ENCODE data around the gene GALT.

GALT gene

DNA sequence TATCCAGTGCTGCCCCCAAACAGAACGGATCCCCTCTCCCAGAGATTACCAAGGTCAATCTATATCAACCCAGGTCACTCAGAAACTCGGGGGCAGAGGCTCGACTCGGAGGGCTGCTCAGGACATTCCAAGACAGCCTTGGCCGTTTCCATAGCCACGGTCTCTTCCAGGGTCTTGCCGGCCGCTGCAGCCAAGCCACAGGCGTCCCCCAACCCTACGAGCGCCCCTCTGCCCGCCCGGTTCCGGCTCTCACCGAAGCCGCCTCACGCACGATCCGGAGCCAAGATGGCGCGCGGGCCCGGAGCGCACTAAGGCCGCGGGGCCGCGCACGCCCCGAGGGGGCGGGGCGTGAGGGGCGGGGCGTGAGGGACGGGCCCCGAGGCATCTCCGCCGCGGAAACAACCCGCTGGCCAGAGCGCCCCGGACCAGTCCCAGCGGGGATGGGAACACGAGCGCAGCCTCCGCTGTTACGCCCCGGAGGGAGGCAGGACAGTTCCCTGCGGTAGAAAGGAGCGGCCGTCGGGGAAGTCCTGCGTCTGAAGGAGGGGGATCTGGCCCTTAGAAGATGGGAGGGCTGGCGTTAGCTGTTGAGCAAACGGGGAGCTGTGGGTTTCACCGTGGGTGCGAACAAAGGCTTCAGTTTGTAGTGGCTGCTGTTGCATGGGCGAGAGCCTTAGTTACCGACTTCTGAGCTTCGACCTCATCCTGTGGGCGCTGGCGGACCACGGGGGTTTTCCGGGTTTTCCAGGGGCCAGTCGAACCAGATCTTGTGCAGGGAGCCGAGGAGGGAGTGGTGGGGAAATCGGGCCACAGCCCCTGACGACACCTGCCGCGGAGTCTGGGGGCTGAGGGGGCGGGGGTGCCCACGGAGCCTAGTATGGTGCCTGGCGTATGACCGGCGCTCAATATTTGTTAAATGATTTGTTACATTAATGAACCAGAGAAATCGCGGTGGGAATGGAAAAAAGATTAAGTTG, 34.4 kb upstream of the GALT start, which contains the start of gene RPP25L:
Gene RPP25L, minus strand, starts transcription at position 287 of the 977 bp plus-strand sequence. CDS start 801 bp downstream, outside the sequence.
- Histone ChIP-seq H3K36me3 (ENCODE audit: control insufficient read depth, insufficient read depth, low read length) (no peaks in the 10 kb centered on the region), H3K4me3 (ENCODE audit: low read length) (peak within 1 kb of the TSS; percentile 65), H3K9me3 (ENCODE audit: control insufficient read depth, insufficient read depth, low read length) (no peaks in the 10 kb centered on the region), H3K27ac (ENCODE audit: low read length) (no peak within 1 kb of the TSS), H3K4me1 (ENCODE audit: control insufficient read depth, insufficient read depth, low read length) (no peaks in the 10 kb centered on the region), H3K27me3 (ENCODE audit: control insufficient read depth, insufficient read depth, low read length) (no peaks in the 10 kb centered on the region)
- whole genome bisulfite sequencing (ENCODE audit: insufficient coverage, insufficient read length): no CpG with 5 or more reads among the region's 77 CpGs
- no peak for DNase-seq (ENCODE audit: low read depth, low spot score)

GRCh38 chr9:34612788-34613390, 33.6 kb upstream of the GALT start:
- Histone ChIP-seq H3K9me3 (ENCODE audit: control insufficient read depth, insufficient read depth, low read length) (no peaks in the 10 kb centered on the region), H3K4me3 (ENCODE audit: low read length) (peak overlapping the region; percentile 65; the same call in 1 of the 2 replicates), H3K27me3 (ENCODE audit: control insufficient read depth, insufficient read depth, low read length) (no peaks in the 10 kb centered on the region), H3K36me3 (ENCODE audit: control insufficient read depth, insufficient read depth, low read length) (no peaks in the 10 kb centered on the region), H3K27ac (ENCODE audit: low read length) (no peak overlapping the region), H3K4me1 (ENCODE audit: control insufficient read depth, insufficient read depth, low read length) (no peaks in the 10 kb centered on the region)
- WGBS (ENCODE audit: insufficient coverage, insufficient read length): no CpG with 5 or more reads among the region's 15 CpGs
- DNase-seq (ENCODE audit: low read depth, low spot score): no peak

GRCh38 chr9:34615132-34615531, 31.3 kb upstream of the GALT start:
- H3K9me3 ChIP-seq (ENCODE audit: control insufficient read depth, insufficient read depth, low read length): no peaks in the 10 kb centered on the region
- no peaks in the 10 kb centered on the region for H3K4me1 ChIP-seq (ENCODE audit: control insufficient read depth, insufficient read depth, low read length)
- WGBS (ENCODE audit: insufficient coverage, insufficient read length): no CpG with 5 or more reads among the region's 2 CpGs
- no peaks in the 10 kb centered on the region for H3K27me3 ChIP-seq (ENCODE audit: control insufficient read depth, insufficient read depth, low read length)
- no peak for DNase-seq (ENCODE audit: low read depth, low spot score)
- no peak overlapping the region for H3K4me3 ChIP-seq (ENCODE audit: low read length)
- H3K36me3 ChIP-seq (ENCODE audit: control insufficient read depth, insufficient read depth, low read length): no peaks in the 10 kb centered on the region
- no peak overlapping the region for H3K27ac ChIP-seq (ENCODE audit: low read length)

DNA sequence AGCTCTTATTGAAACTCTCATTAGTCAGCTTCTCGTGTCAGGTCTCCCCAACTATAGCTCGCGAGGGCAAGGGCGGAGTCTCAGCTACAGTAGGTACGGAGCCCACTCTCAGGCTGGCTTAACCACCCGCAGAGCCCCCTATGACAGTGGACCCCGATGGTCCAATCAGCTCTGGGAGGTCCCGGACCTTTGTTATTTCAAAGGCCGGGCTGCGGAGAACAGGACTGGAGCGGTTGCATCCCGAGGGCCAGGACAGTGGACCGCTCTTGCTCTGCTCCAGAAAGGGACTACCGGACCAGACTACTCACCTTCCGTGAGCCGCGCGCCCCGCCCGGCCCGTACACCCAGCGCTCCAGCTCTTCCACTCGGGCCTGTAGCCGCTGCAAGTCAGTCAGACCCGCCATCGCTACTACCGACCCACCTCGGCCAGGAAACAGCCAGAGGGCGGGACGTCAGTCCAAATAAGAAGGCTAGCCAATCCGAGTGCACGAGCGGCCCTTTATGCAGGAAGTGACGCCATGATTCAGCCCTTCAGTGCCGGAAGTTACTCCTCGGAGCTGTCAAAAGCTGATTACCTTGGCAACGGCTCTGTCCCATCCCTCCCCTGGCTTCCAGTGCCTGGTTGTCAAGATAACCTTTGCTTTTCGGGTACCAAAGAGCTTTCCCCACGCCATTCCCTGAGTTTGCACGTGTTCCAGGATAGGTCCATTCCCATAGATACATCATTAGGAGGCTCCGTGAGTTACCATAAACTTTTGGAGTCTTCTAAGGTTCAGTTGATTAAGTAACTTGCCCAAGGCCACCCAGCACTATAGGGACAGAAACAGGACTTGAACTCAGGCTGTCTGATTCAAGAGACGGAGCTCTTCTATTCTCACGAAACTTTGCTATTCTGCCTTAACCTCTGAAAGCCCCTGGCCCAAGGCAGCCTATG, 26.1 kb upstream of the GALT start, which contains the start of gene DCTN3:
Gene DCTN3, minus strand, starts transcription at position 435 of the 934 bp plus-strand sequence. Its CDS starts 31 bp downstream, at position 404.
- Histone ChIP-seq H3K27ac (ENCODE audit: low read length) (no peak within 1 kb of the TSS), H3K4me3 (ENCODE audit: low read length) (peak within 1 kb of the TSS; percentile 54; the same call in 1 of the 2 replicates), H3K9me3 (ENCODE audit: control insufficient read depth, insufficient read depth, low read length) (no peaks in the 10 kb centered on the region), H3K27me3 (ENCODE audit: control insufficient read depth, insufficient read depth, low read length) (peaks cover 11% of the 10 kb centered on the region; the same call in 1 of the 2 replicates), H3K36me3 (ENCODE audit: control insufficient read depth, insufficient read depth, low read length) (no peaks in the 10 kb centered on the region), H3K4me1 (ENCODE audit: control insufficient read depth, insufficient read depth, low read length) (no peaks in the 10 kb centered on the region)
- peak; percentile 80 for DNase-seq (ENCODE audit: low read depth, low spot score)
- WGBS (ENCODE audit: insufficient coverage, insufficient read length): no CpG with 5 or more reads among the region's 43 CpGs

GRCh38 chr9:34623374-34624235, 22.9 kb upstream of the GALT start:
- H3K27me3 ChIP-seq (ENCODE audit: control insufficient read depth, insufficient read depth, low read length): peaks cover 41% of the 10 kb centered on the region
- no peaks in the 10 kb centered on the region for H3K36me3 ChIP-seq (ENCODE audit: control insufficient read depth, insufficient read depth, low read length)
- H3K9me3 ChIP-seq (ENCODE audit: control insufficient read depth, insufficient read depth, low read length): no peaks in the 10 kb centered on the region
- no peak overlapping the region for H3K4me3 ChIP-seq (ENCODE audit: low read length)
- DNase-seq (ENCODE audit: low read depth, low spot score): no peak
- no CpG with 5 or more reads among the region's 63 CpGs for WGBS (ENCODE audit: insufficient coverage, insufficient read length)
- no peaks in the 10 kb centered on the region for H3K4me1 ChIP-seq (ENCODE audit: control insufficient read depth, insufficient read depth, low read length)
- H3K27ac ChIP-seq (ENCODE audit: low read length): no peak overlapping the region

DNA sequence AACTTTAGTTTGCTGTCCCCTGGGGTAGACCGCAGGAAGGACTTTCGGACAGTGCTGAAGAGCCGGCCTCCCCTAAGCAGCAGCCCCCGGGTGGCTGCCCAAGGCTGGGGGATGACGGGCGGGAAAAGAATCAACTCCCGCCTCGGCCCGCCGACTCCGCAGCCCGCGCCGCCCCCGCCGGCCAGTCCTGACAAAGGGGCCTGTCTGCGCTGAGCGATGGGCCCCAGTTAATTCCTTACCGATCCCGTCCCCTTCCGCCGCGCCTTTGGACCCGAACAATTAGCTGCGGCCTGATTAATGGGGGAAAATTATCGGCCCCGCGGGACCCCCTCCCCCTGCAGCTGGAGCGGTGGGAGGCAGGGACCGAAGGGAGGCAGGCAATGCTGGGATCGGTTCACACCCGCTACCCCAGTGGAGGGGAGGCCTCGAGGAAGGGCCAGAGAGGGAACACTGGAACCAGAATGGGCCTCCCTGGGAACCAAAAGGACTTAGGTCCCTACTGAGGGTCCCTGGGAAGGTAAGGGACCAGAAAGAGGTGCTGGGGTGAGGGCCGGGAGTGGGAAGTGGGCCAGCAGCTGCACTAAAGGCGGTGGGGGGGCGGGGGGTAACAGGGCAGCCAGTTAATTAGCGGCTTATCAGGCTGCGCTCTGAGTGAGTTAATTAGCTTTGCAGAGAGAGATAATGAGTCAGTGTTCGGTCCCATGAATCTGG, 21.8 kb upstream of the GALT start:
- no CpG with 5 or more reads among the region's 39 CpGs for WGBS (ENCODE audit: insufficient coverage, insufficient read length)
- no peaks in the 10 kb centered on the region for H3K4me1 ChIP-seq (ENCODE audit: control insufficient read depth, insufficient read depth, low read length)
- DNase-seq (ENCODE audit: low read depth, low spot score): no peak
- no peaks in the 10 kb centered on the region for H3K9me3 ChIP-seq (ENCODE audit: control insufficient read depth, insufficient read depth, low read length)
- H3K27ac ChIP-seq (ENCODE audit: low read length): no peak overlapping the region
- H3K27me3 ChIP-seq (ENCODE audit: control insufficient read depth, insufficient read depth, low read length): peaks cover 48% of the 10 kb centered on the region
- H3K36me3 ChIP-seq (ENCODE audit: control insufficient read depth, insufficient read depth, low read length): no peaks in the 10 kb centered on the region
- H3K4me3 ChIP-seq (ENCODE audit: low read length): peak overlapping the region; percentile 10; the same call in 1 of the 2 replicates

DNA sequence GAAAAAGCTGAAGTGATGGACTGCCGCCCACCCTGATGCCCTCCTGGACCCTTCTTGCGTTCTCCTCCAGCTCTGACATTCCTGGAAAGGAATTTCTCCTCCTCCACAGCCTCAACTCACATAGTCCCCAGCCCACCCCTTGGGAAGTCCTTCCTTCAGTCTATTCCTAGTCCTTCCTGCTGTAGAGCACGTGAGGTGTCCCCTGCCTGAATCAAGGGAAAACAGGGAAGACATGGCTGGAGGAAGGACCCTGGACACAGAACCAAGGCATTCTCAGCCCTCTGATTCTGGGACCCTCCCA, 21.3 kb upstream of the GALT start:
- no peak for DNase-seq (ENCODE audit: low read depth, low spot score)
- Histone ChIP-seq H3K4me1 (ENCODE audit: control insufficient read depth, insufficient read depth, low read length) (no peaks in the 10 kb centered on the region), H3K4me3 (ENCODE audit: low read length) (no peak overlapping the region), H3K27me3 (ENCODE audit: control insufficient read depth, insufficient read depth, low read length) (peaks cover 52% of the 10 kb centered on the region), H3K9me3 (ENCODE audit: control insufficient read depth, insufficient read depth, low read length) (no peaks in the 10 kb centered on the region), H3K27ac (ENCODE audit: low read length) (no peak overlapping the region), H3K36me3 (ENCODE audit: control insufficient read depth, insufficient read depth, low read length) (no peaks in the 10 kb centered on the region)
- no CpG with 5 or more reads among the region's 3 CpGs for WGBS (ENCODE audit: insufficient coverage, insufficient read length)

DNA sequence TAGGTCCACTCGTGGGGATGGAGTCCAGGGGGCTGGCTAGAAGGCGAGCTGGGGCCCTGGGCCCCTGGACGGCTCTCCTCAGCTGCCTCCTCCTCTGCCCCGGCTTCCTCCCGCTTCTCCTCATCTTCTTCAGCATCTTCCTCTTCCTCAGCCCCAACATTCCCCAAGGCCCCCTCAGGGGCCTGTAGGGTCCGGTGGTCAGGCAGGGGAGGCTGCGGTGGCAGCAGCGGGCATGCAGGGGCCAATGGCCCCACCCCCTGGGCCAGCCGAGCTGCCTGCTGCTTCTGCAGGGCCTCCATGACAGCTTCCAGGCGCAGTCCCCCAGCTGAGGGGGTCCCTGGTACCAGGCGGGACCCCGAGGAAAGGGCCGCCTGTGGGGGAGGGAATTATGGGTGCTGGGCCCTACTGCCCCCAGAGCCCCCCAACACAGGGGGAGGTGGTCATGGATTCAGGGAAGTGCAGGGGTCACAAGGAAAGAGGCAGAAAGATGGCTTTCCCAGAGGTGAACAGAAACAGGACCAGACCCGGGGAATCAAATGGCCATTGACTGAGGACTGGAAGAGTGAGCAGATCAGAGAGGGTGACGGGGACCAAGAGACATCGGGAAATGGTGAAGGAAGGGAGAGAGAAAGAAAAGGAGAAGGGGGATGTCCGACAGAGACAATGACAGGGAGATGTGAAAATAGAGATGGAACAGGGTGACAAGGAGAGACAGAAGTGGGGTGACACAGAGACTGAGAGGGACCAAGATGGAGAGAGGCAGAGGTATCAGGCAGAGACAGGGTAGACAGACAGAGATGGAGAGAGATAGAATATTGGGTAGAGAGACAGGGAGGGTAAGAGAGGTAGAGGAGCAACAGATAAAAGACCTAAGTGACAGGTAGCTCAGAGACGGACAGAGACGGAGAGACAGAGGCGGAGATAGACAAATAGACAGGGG, 18.5 kb upstream of the GALT start:
- no CpG with 5 or more reads among the region's 20 CpGs for WGBS (ENCODE audit: insufficient coverage, insufficient read length)
- no peak overlapping the region for H3K4me3 ChIP-seq (ENCODE audit: low read length)
- H3K4me1 ChIP-seq (ENCODE audit: control insufficient read depth, insufficient read depth, low read length): no peaks in the 10 kb centered on the region
- no peaks in the 10 kb centered on the region for H3K9me3 ChIP-seq (ENCODE audit: control insufficient read depth, insufficient read depth, low read length)
- no peak overlapping the region for H3K27ac ChIP-seq (ENCODE audit: low read length)
- peaks cover 64% of the 10 kb centered on the region for H3K27me3 ChIP-seq (ENCODE audit: control insufficient read depth, insufficient read depth, low read length)
- no peaks in the 10 kb centered on the region for H3K36me3 ChIP-seq (ENCODE audit: control insufficient read depth, insufficient read depth, low read length)
- DNase-seq (ENCODE audit: low read depth, low spot score): no peak
